ENCODE data around the gene FOXL2NB. TPM values are rescaled to one million over a fixed set of nuclear protein-coding genes. Genes with fewer than 3 reads are reported as not detected.

FOXL2NB gene
- polyA plus RNA-seq, 1 experiment = 0.13 TPM

GRCh38 chr3:138975351-138975750, 28.3 kb downstream of the FOXL2NB start:
- H3K36me3 ChIP-seq (ENCODE audit: control insufficient read depth, insufficient read depth, low read length) = no peaks in the 10 kb centered on the region
- no peak overlapping the region for H3K4me3 ChIP-seq (ENCODE audit: low read depth, low read length)
- no peak for TF ChIP-seq CTCF (IDR thresholded peaks at IDR 0.05; ENCODE audit: insufficient read depth, low read depth, low read length)
- peaks cover 2% of the 10 kb centered on the region for H3K27me3 ChIP-seq (ENCODE audit: control insufficient read depth, insufficient read depth, low read length)
- no peak for DNase-seq (ENCODE audit: low read depth)
- POLR2A ChIA-PET = no interaction called here
- CTCF ChIA-PET = interaction anchor here (0.9 to 3.6 kb wide), 3 partner anchors 8 to 52 kb away, joined by 3 to 12 read pairs (median 3); no protein-coding TSS in a partner anchor

GRCh38 chr3:138976047-138976446, 29.0 kb downstream of the FOXL2NB start:
- no peak for TF ChIP-seq CTCF (IDR thresholded peaks at IDR 0.05; ENCODE audit: insufficient read depth, low read depth, low read length)
- POLR2A ChIA-PET = no interaction called here
- DNase-seq (ENCODE audit: low read depth) = no peak
- CTCF ChIA-PET = no interaction called here
- no peak overlapping the region for H3K4me3 ChIP-seq (ENCODE audit: low read depth, low read length)
- H3K36me3 ChIP-seq (ENCODE audit: control insufficient read depth, insufficient read depth, low read length) = no peaks in the 10 kb centered on the region
- H3K27me3 ChIP-seq (ENCODE audit: control insufficient read depth, insufficient read depth, low read length) = no peaks in the 10 kb centered on the region; the same call in none of the 2 replicates

- H3K27me3 ChIP-seq (ENCODE audit: control insufficient read depth, insufficient read depth, low read length) = peaks cover 2% of the 10 kb centered on the region
- no peak overlapping the region for H3K4me3 ChIP-seq (ENCODE audit: low read depth, low read length)
- CTCF ChIA-PET = no interaction called here
Measured at GRCh38 chr3:138984816-138985215, 37.8 kb downstream of the FOXL2NB start.

GRCh38 chr3:138985932-138986331, 38.9 kb downstream of the FOXL2NB start:
- no peaks in the 10 kb centered on the region for H3K36me3 ChIP-seq (ENCODE audit: control insufficient read depth, insufficient read depth, low read length)
- H3K27me3 ChIP-seq (ENCODE audit: control insufficient read depth, insufficient read depth, low read length) = peaks cover 2% of the 10 kb centered on the region
- DNase-seq (ENCODE audit: low read depth) = no peak
- POLR2A ChIA-PET = no interaction called here
- TF ChIP-seq CTCF (IDR thresholded peaks at IDR 0.05; ENCODE audit: insufficient read depth, low read depth, low read length) = no peak
- CTCF ChIA-PET = no interaction called here
- no peak overlapping the region for H3K4me3 ChIP-seq (ENCODE audit: low read depth, low read length)

More at GRCh38 chr3:138984816-138985215, 37.8 kb downstream of the FOXL2NB start:
- POLR2A ChIA-PET = no interaction called here
- no peak for DNase-seq (ENCODE audit: low read depth)
- no peak for TF ChIP-seq CTCF (IDR thresholded peaks at IDR 0.05; ENCODE audit: insufficient read depth, low read depth, low read length)
- no peaks in the 10 kb centered on the region for H3K36me3 ChIP-seq (ENCODE audit: control insufficient read depth, insufficient read depth, low read length)

- H3K4me3 ChIP-seq (ENCODE audit: low read depth, low read length) = no peak overlapping the region
- no peak for DNase-seq (ENCODE audit: low read depth)
- TF ChIP-seq CTCF (IDR thresholded peaks at IDR 0.05; ENCODE audit: insufficient read depth, low read depth, low read length) = no peak
- ChIA-PET CTCF (no interaction called here), POLR2A (no interaction called here)
- H3K36me3 ChIP-seq (ENCODE audit: control insufficient read depth, insufficient read depth, low read length) = no peaks in the 10 kb centered on the region
- H3K27me3 ChIP-seq (ENCODE audit: control insufficient read depth, insufficient read depth, low read length) = peaks cover 2% of the 10 kb centered on the region
Measured at GRCh38 chr3:138987181-138987580, 40.2 kb downstream of the FOXL2NB start.
